GM19455 (cell line): Measurements from ENCODE around the gene SBF1.
"Not testable (repeated sequence)": the region's sequence is repeated elsewhere in the genome, so short reads cannot be mapped to it uniquely, and the experiment has no call there.

Experiments used
- ATAC-seq: cut with Tn5 transposase; IDR thresholded peaks from one replicate; pipeline ENCODE4 v1.9.1; 2021; ENCODE audit not compliant: unreplicated experiment

The SBF1 gene

GRCh38 chr22:50400406-50400805 lies 74.4 kb downstream of the SBF1 start:
- no peak for ATAC-seq

GRCh38 chr22:50399751-50400331 lies 75.0 kb downstream of the SBF1 start:
- ATAC-seq: no peak

GRCh38 chr22:50398831-50399648 lies 75.8 kb downstream of the SBF1 start:
- ATAC-seq: no peak

- ATAC-seq: not testable (repeated sequence)
Observed at GRCh38 chr22:50397371-50398060, 77.3 kb downstream of the SBF1 start.

GRCh38 chr22:50396751-50397370 lies 78.0 kb downstream of the SBF1 start:
- ATAC-seq: no peak
